GM13977 (cell line): ENCODE results near the gene PIAS3.

Source experiments
- DNase-seq: peaks from one replicate; pipeline ENCODE4 v3.0.0; 2012; ENCODE audit warnings: low spot score
- CTCF ChIP-seq: IDR thresholded peaks from 2 replicates; pipeline ENCODE4 v1.5.1; 2012; ENCODE audit warnings: mild to moderate bottlenecking, control low read depth; ENCODE audit not compliant: insufficient read depth; ENCODE audit errors: extremely low read depth, missing control alignments
- in situ Hi-C: fragments of 300-500 bp; cut with MboI; formaldehyde crosslinking; loops from one replicate; pipeline ENCODE4 v1.12.0; 2022; ENCODE audit warnings: low sequenced_read_pairs, low pct_unique_long_range_greater_than_20kb, mixed read lengths, inconsistent platforms; ENCODE audit not compliant: unreplicated experiment

Gene PIAS3

GRCh38 chr1:145858901-145859490 is at the start of gene PIAS3:
Gene PIAS3, minus strand, starts transcription at chr1:145859081. Its CDS starts 91 bp downstream, at chr1:145858990.
- TF ChIP-seq CTCF, result no peak
- DNase-seq, result peak; percentile 99
- in situ Hi-C loops, result no loop called here

- no peak for TF ChIP-seq CTCF
- no peak for DNase-seq
- in situ Hi-C loops, result no loop called here
These were observed 49.8 kb upstream of the PIAS3 start for GRCh38 chr1:145908653-145909052.

- in situ Hi-C loops, result no loop called here
- TF ChIP-seq CTCF, result no peak
- no peak for DNase-seq
These were observed 48.3 kb upstream of the PIAS3 start for GRCh38 chr1:145906954-145907753.

- no peak for DNase-seq
- TF ChIP-seq CTCF, result no peak
- in situ Hi-C loops, result no loop called here
These were observed 42.6 kb upstream of the PIAS3 start for GRCh38 chr1:145901312-145902021.

- no peak for TF ChIP-seq CTCF
- in situ Hi-C loops, result loop anchor here (25.0 kb wide), 1 partner anchor 114 kb away; the partner anchor contains the start of gene HJV
- no peak for DNase-seq
These were observed 39.9 kb upstream of the PIAS3 start for GRCh38 chr1:145898756-145899155.

- no peak for TF ChIP-seq CTCF
- in situ Hi-C loops, result loop anchor here (25.0 kb wide), 1 partner anchor 114 kb away; the partner anchor contains the start of gene HJV
These were observed 39.1 kb upstream of the PIAS3 start for GRCh38 chr1:145897969-145898368.

More at GRCh38 chr1:145897969-145898368, 39.1 kb upstream of the PIAS3 start:
- DNase-seq, result no peak
